Measurements from ENCODE around the gene CCL26. TPM values are rescaled to one million over a fixed set of nuclear protein-coding genes. Genes with fewer than 3 reads are reported as not detected.
"Not testable (repeated sequence)": the region's sequence is repeated elsewhere in the genome, so short reads cannot be mapped to it uniquely, and the experiment has no call there.

CCL26 gene
- total and polyA plus RNA-seq, 12 donors = 0.55 to 2.0 (median 0.98) TPM; not detected in 5

GRCh38 chr7:75725306-75725705, 46.7 kb downstream of the CCL26 start:
- intact Hi-C loops (cut with DNase I) = no loop called here
- Histone ChIP-seq H3K36me3 (peaks cover 0 to 7% (median 0%) of the 10 kb centered on the region in 9 donors), H3K27ac (no peak overlapping the region), H3K4me1 (peaks cover 4 to 41% (median 24%) of the 10 kb centered on the region in 9 donors), H3K9me3 (no peaks in the 10 kb centered on the region), H3K4me3 (no peak overlapping the region), H3K27me3 (no peaks in the 10 kb centered on the region)
- no peak for ATAC-seq
- no peak for TF ChIP-seq CTCF (IDR thresholded peaks at IDR 0.05)
- DNase-seq = no peak
- WGBS, 2 donors = 92% methylated on average over 6 of the region's 6 CpGs

GRCh38 chr7:75723444-75723843, 48.6 kb downstream of the CCL26 start:
- intact Hi-C loops (cut with DNase I) = no loop called here
- H3K4me3 ChIP-seq = no peak overlapping the region
- ATAC-seq (no peak), DNase-seq (no peak)
- peak overlapping the region in 1 of 10 donors; percentile 3 for H3K27ac ChIP-seq
- H3K4me1 ChIP-seq = peaks cover 4 to 31% (median 17%) of the 10 kb centered on the region in 9 donors
- 75% methylated on average over 3 of the region's 3 CpGs for WGBS, 2 donors
- TF ChIP-seq CTCF (IDR thresholded peaks at IDR 0.05) = no peak
- no peaks in the 10 kb centered on the region for H3K9me3 ChIP-seq
- H3K36me3 ChIP-seq = peaks cover 0 to 7% (median 0%) of the 10 kb centered on the region in 9 donors
- no peaks in the 10 kb centered on the region for H3K27me3 ChIP-seq

GRCh38 chr7:75722373-75722772, 49.6 kb downstream of the CCL26 start:
- no peak overlapping the region for H3K4me3 ChIP-seq
- no peaks in the 10 kb centered on the region for H3K27me3 ChIP-seq
- H3K36me3 ChIP-seq = peaks cover 0 to 6% (median 0%) of the 10 kb centered on the region in 9 donors
- no peaks in the 10 kb centered on the region for H3K9me3 ChIP-seq
- ATAC-seq = peak in 3 of 8 donors; percentile 12 to 31 (median 20)
- intact Hi-C loops (cut with DNase I) = no loop called here
- DNase-seq = no peak
- H3K27ac ChIP-seq = peak overlapping the region in 1 of 10 donors; percentile 3
- 50 to 70% methylated on average over 4 of the region's 4 CpGs for WGBS, 2 donors
- H3K4me1 ChIP-seq = peaks cover 0 to 25% (median 9%) of the 10 kb centered on the region in 9 donors
- TF ChIP-seq CTCF (IDR thresholded peaks at IDR 0.05) = no peak

- H3K36me3 ChIP-seq; H3K9me3 ChIP-seq; DNase-seq; ATAC-seq; intact Hi-C loops (cut with DNase I); H3K4me3 ChIP-seq; H3K27me3 ChIP-seq: not testable (repeated sequence)
- Histone ChIP-seq H3K4me1 (peaks cover 0 to 25% (median 9%) of the 10 kb centered on the region in 9 donors), H3K27ac (peak overlapping the region in 1 of 10 donors; percentile 3)
- 93 to 94% methylated on average over 9 of the region's 9 CpGs for WGBS, 2 donors
Observed at GRCh38 chr7:75721922-75722321, 50.1 kb downstream of the CCL26 start.

- Histone ChIP-seq H3K27me3 (no peaks in the 10 kb centered on the region), H3K4me1 (peaks cover 0 to 25% (median 9%) of the 10 kb centered on the region in 9 donors), H3K9me3 (no peaks in the 10 kb centered on the region), H3K27ac (no peak overlapping the region), H3K4me3 (no peak overlapping the region), H3K36me3 (peaks cover 0 to 7% (median 0%) of the 10 kb centered on the region in 9 donors)
- 61 to 70% methylated on average over 2 of the region's 2 CpGs for WGBS, 2 donors
- DNase-seq (no peak), ATAC-seq (no peak)
- no peak for TF ChIP-seq CTCF (IDR thresholded peaks at IDR 0.05)
- intact Hi-C loops (cut with DNase I) = no loop called here
Observed at GRCh38 chr7:75721426-75721825, 50.6 kb downstream of the CCL26 start.

Data from heart right ventricle (tissue), 16 donors.